ENCODE data around the gene RENBP.

Gene RENBP

GRCh38 chrX:153960786-153961185, 16.3 kb upstream of the RENBP start:
- Histone ChIP-seq H4K91ac (ENCODE audit: low read depth, low read length, poor library complexity) (no peak overlapping the region), H2BK15ac (ENCODE audit: low read length) (no peak overlapping the region), H3K18ac (ENCODE audit: low read length) (no peak overlapping the region), H3K4ac (ENCODE audit: low read length) (no peak overlapping the region), H3K4me3 (ENCODE audit: low read length in 2 of 2) (no peak overlapping the region), H2BK5ac (ENCODE audit: low read length) (no peak overlapping the region), H3K4me2 (ENCODE audit: insufficient read depth, low read length, poor library complexity, severe bottlenecking) (no peak overlapping the region), H3K36me3 (replicated peaks in 1 of 2; ENCODE audit: control insufficient read depth in 2 of 2, insufficient read depth in 2 of 2, low read length in 2 of 2) (peaks cover 54 to 100% of the 10 kb centered on the region in 2 donors), H3K9ac (ENCODE audit: low read depth, low read length, poor library complexity) (no peak overlapping the region), H3K27ac (replicated peaks; ENCODE audit: low read length) (no peak overlapping the region), H3K9me3 (replicated peaks in 1 of 2; ENCODE audit: control insufficient read depth in 2 of 2, insufficient read depth in 1 of 2, low read depth in 1 of 2, low read length in 2 of 2) (no peaks in the 10 kb centered on the region), H2BK12ac (ENCODE audit: low read length) (no peak overlapping the region), H4K8ac (ENCODE audit: low read depth, low read length) (no peak overlapping the region), H3K14ac (ENCODE audit: low read length) (no peak overlapping the region), H3K4me1 (ENCODE audit: control insufficient read depth in 2 of 2, insufficient read depth in 1 of 2, low read depth in 1 of 2, low read length in 2 of 2) (no peaks in the 10 kb centered on the region), H3K23ac (ENCODE audit: low read depth, low read length, poor library complexity) (no peak overlapping the region), H3K79me1 (ENCODE audit: low read depth, low read length) (peaks cover 12% of the 10 kb centered on the region), H3K27me3 (ENCODE audit: control insufficient read depth in 3 of 3, insufficient read depth in 3 of 3, low read depth in 1 of 3, low read length in 3 of 3) (peaks cover 0 to 5% (median 0%) of the 10 kb centered on the region in 3 experiments), H2AK5ac (ENCODE audit: low read depth, low read length) (no peak overlapping the region), H2BK120ac (ENCODE audit: low read depth, low read length) (no peak overlapping the region), H2AFZ (ENCODE audit: low read length) (no peak overlapping the region)
- WGBS, 2 donors (ENCODE audit: extremely low coverage in 2 of 2, insufficient read length in 2 of 2, insufficient replicate concordance in 1 of 2), result no CpG with 5 or more reads among the region's 22 CpGs
- DNase-seq (ENCODE audit: low spot score), result no peak

- Histone ChIP-seq H3K18ac (ENCODE audit: low read length) (no peak overlapping the region), H3K36me3 (replicated peaks in 1 of 2; ENCODE audit: control insufficient read depth in 2 of 2, insufficient read depth in 2 of 2, low read length in 2 of 2) (peaks cover 59 to 100% of the 10 kb centered on the region in 2 donors)
- no CpG with 5 or more reads among the region's 16 CpGs for WGBS, 2 donors (ENCODE audit: extremely low coverage in 2 of 2, insufficient read length in 2 of 2, insufficient replicate concordance in 1 of 2)
Measured at GRCh38 chrX:153960077-153960476, 15.6 kb upstream of the RENBP start.

GRCh38 chrX:153959649-153960048, 15.2 kb upstream of the RENBP start:
- Histone ChIP-seq H3K27me3 (ENCODE audit: control insufficient read depth in 3 of 3, insufficient read depth in 3 of 3, low read depth in 1 of 3, low read length in 3 of 3) (no peaks in the 10 kb centered on the region), H3K14ac (ENCODE audit: low read length) (no peak overlapping the region), H2AK5ac (ENCODE audit: low read depth, low read length) (no peak overlapping the region), H3K18ac (ENCODE audit: low read length) (no peak overlapping the region), H2BK120ac (ENCODE audit: low read depth, low read length) (no peak overlapping the region), H3K4ac (ENCODE audit: low read length) (no peak overlapping the region), H2BK15ac (ENCODE audit: low read length) (no peak overlapping the region), H3K9me3 (replicated peaks in 1 of 2; ENCODE audit: control insufficient read depth in 2 of 2, insufficient read depth in 1 of 2, low read depth in 1 of 2, low read length in 2 of 2) (no peaks in the 10 kb centered on the region), H3K4me3 (ENCODE audit: low read length in 2 of 2) (no peak overlapping the region), H3K36me3 (replicated peaks in 1 of 2; ENCODE audit: control insufficient read depth in 2 of 2, insufficient read depth in 2 of 2, low read length in 2 of 2) (peaks cover 60 to 100% of the 10 kb centered on the region in 2 donors), H3K27ac (replicated peaks; ENCODE audit: low read length) (no peak overlapping the region), H4K8ac (ENCODE audit: low read depth, low read length) (no peak overlapping the region), H2BK5ac (ENCODE audit: low read length) (no peak overlapping the region), H3K79me1 (ENCODE audit: low read depth, low read length) (peaks cover 12% of the 10 kb centered on the region), H3K4me2 (ENCODE audit: insufficient read depth, low read length, poor library complexity, severe bottlenecking) (no peak overlapping the region), H4K91ac (ENCODE audit: low read depth, low read length, poor library complexity) (no peak overlapping the region), H2BK12ac (ENCODE audit: low read length) (no peak overlapping the region), H3K9ac (ENCODE audit: low read depth, low read length, poor library complexity) (no peak overlapping the region), H2AFZ (ENCODE audit: low read length) (no peak overlapping the region), H3K23ac (ENCODE audit: low read depth, low read length, poor library complexity) (peak overlapping the region; percentile 20), H3K4me1 (ENCODE audit: control insufficient read depth in 2 of 2, insufficient read depth in 1 of 2, low read depth in 1 of 2, low read length in 2 of 2) (no peaks in the 10 kb centered on the region)
- no CpG with 5 or more reads among the region's 15 CpGs for WGBS, 2 donors (ENCODE audit: extremely low coverage in 2 of 2, insufficient read length in 2 of 2, insufficient replicate concordance in 1 of 2)
- DNase-seq (ENCODE audit: low spot score), result no peak

More at GRCh38 chrX:153960077-153960476, 15.6 kb upstream of the RENBP start:
- H2BK15ac ChIP-seq (ENCODE audit: low read length), result no peak overlapping the region
- H2AK5ac ChIP-seq (ENCODE audit: low read depth, low read length), result no peak overlapping the region
- no peak overlapping the region for H2AFZ ChIP-seq (ENCODE audit: low read length)
- H2BK120ac ChIP-seq (ENCODE audit: low read depth, low read length), result no peak overlapping the region
- H2BK5ac ChIP-seq (ENCODE audit: low read length), result no peak overlapping the region
- no peak overlapping the region for H3K4me3 ChIP-seq (ENCODE audit: low read length in 2 of 2)
- no peak overlapping the region for H2BK12ac ChIP-seq (ENCODE audit: low read length)
- DNase-seq (ENCODE audit: low spot score), result no peak
- H3K9ac ChIP-seq (ENCODE audit: low read depth, low read length, poor library complexity), result no peak overlapping the region
- no peaks in the 10 kb centered on the region for H3K4me1 ChIP-seq (ENCODE audit: control insufficient read depth in 2 of 2, insufficient read depth in 1 of 2, low read depth in 1 of 2, low read length in 2 of 2)
- H3K27ac ChIP-seq (replicated peaks; ENCODE audit: low read length), result no peak overlapping the region
- H3K9me3 ChIP-seq (replicated peaks in 1 of 2; ENCODE audit: control insufficient read depth in 2 of 2, insufficient read depth in 1 of 2, low read depth in 1 of 2, low read length in 2 of 2), result no peaks in the 10 kb centered on the region
- peaks cover 12% of the 10 kb centered on the region for H3K79me1 ChIP-seq (ENCODE audit: low read depth, low read length)
- peaks cover 0 to 4% (median 0%) of the 10 kb centered on the region in 3 experiments for H3K27me3 ChIP-seq (ENCODE audit: control insufficient read depth in 3 of 3, insufficient read depth in 3 of 3, low read depth in 1 of 3, low read length in 3 of 3)
- no peak overlapping the region for H4K8ac ChIP-seq (ENCODE audit: low read depth, low read length)
- H3K4me2 ChIP-seq (ENCODE audit: insufficient read depth, low read length, poor library complexity, severe bottlenecking), result no peak overlapping the region
- H4K91ac ChIP-seq (ENCODE audit: low read depth, low read length, poor library complexity), result no peak overlapping the region
- H3K23ac ChIP-seq (ENCODE audit: low read depth, low read length, poor library complexity), result no peak overlapping the region
- no peak overlapping the region for H3K4ac ChIP-seq (ENCODE audit: low read length)
- no peak overlapping the region for H3K14ac ChIP-seq (ENCODE audit: low read length)

GRCh38 chrX:153958605-153959004, 14.2 kb upstream of the RENBP start:
- no peak for DNase-seq (ENCODE audit: low spot score)
- no peak overlapping the region for H3K4me2 ChIP-seq (ENCODE audit: insufficient read depth, low read length, poor library complexity, severe bottlenecking)
- no peaks in the 10 kb centered on the region for H3K27me3 ChIP-seq (ENCODE audit: control insufficient read depth in 3 of 3, insufficient read depth in 3 of 3, low read depth in 1 of 3, low read length in 3 of 3)
- H3K9me3 ChIP-seq (replicated peaks in 1 of 2; ENCODE audit: control insufficient read depth in 2 of 2, insufficient read depth in 1 of 2, low read depth in 1 of 2, low read length in 2 of 2), result no peaks in the 10 kb centered on the region
- no peak overlapping the region for H2AFZ ChIP-seq (ENCODE audit: low read length)
- H2AK5ac ChIP-seq (ENCODE audit: low read depth, low read length), result no peak overlapping the region
- H2BK15ac ChIP-seq (ENCODE audit: low read length), result no peak overlapping the region
- H3K79me1 ChIP-seq (ENCODE audit: low read depth, low read length), result peaks cover 12% of the 10 kb centered on the region
- WGBS, 2 donors (ENCODE audit: extremely low coverage in 2 of 2, insufficient read length in 2 of 2, insufficient replicate concordance in 1 of 2), result no CpG with 5 or more reads among the region's 14 CpGs
- no peak overlapping the region for H3K4ac ChIP-seq (ENCODE audit: low read length)
- H2BK5ac ChIP-seq (ENCODE audit: low read length), result no peak overlapping the region
- no peak overlapping the region for H3K14ac ChIP-seq (ENCODE audit: low read length)
- no peak overlapping the region for H3K27ac ChIP-seq (replicated peaks; ENCODE audit: low read length)
- no peak overlapping the region for H4K91ac ChIP-seq (ENCODE audit: low read depth, low read length, poor library complexity)
- no peak overlapping the region for H3K9ac ChIP-seq (ENCODE audit: low read depth, low read length, poor library complexity)
- H2BK120ac ChIP-seq (ENCODE audit: low read depth, low read length), result no peak overlapping the region
- no peak overlapping the region for H3K18ac ChIP-seq (ENCODE audit: low read length)
- no peak overlapping the region for H2BK12ac ChIP-seq (ENCODE audit: low read length)
- no peak overlapping the region for H3K4me3 ChIP-seq (ENCODE audit: low read length in 2 of 2)
- no peak overlapping the region for H4K8ac ChIP-seq (ENCODE audit: low read depth, low read length)
- no peaks in the 10 kb centered on the region for H3K4me1 ChIP-seq (ENCODE audit: control insufficient read depth in 2 of 2, insufficient read depth in 1 of 2, low read depth in 1 of 2, low read length in 2 of 2)
- no peak overlapping the region for H3K23ac ChIP-seq (ENCODE audit: low read depth, low read length, poor library complexity)
- peaks cover 61 to 100% of the 10 kb centered on the region in 2 donors for H3K36me3 ChIP-seq (replicated peaks in 1 of 2; ENCODE audit: control insufficient read depth in 2 of 2, insufficient read depth in 2 of 2, low read length in 2 of 2)

All from neuronal stem cell (in vitro differentiated cells).